Left cardiac atrium (tissue), 4 donors: ENCODE measurements around the gene ITPA. TPM values are rescaled to one million over a fixed set of nuclear protein-coding genes. Genes with fewer than 3 reads are reported as not detected.

Experiments used
- ATAC-seq, 2 donors: fragments of 200-7000 bp; cut with Tn5 transposase; one replicate each; pipeline ENCODE4 v1.9.1; 2020; ENCODE audit warnings: mild to moderate bottlenecking in 2 of 2, moderate library complexity in 2 of 2
- DNase-seq: peaks from one replicate; pipeline ENCODE4 v3.0.0-alpha.2; 2020
- intact Hi-C, 2 donors: fragments of 100-400 bp; cut with DNase I; formaldehyde crosslinking; loops; one replicate each; pipeline versions ENCODE4 v1.14.1 to v1.15.1; 2022 to 2023
- total RNA-seq, 2 donors: library from RNA; stranded (reverse); fragmentation: NEBNext Ultra II Directional; extraction: Animal tissue kit (Norgen Biotek cat#: 25700); gene quantifications; one replicate each; pipeline ENCODE4 v1.2.1, GENCODE V29; 2021
- donor health status: DM: no; HTN: yes; CAD: no.
- donor health status: DM: no; HTN: yes; CAD: no; lungs with severe emphysema.
- donor health status: DM: yes; HTN: yes; CAD: no.
- donor health status: Dilated cardiomyopathy.

Gene ITPA
- total RNA-seq, 2 donors from 2014 or later: 18.7 to 25.7 TPM

DNA sequence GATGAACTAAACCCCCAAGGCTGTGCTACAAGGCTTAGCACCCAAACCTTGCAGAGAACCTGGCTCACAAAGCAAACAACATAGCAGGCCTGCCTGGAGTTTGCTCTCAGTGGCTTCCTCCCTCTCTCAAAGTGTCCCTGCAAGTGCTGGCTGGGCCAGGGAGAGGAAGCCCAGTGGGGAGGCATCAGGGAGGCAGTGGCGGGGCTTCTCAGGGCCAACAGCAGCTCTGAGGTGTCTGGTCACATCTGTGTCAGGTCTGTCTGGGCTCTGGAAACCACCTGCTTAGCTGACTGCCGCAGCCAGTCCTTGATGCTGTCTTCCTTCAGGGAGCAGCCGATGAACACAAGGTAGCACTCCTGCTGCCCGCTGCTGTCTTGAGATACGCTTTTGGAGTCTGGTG, 46.4 kb downstream of the ITPA start:
- ATAC-seq (no peak), DNase-seq (peak; percentile 10)
- intact Hi-C loops: no loop called here

DNA sequence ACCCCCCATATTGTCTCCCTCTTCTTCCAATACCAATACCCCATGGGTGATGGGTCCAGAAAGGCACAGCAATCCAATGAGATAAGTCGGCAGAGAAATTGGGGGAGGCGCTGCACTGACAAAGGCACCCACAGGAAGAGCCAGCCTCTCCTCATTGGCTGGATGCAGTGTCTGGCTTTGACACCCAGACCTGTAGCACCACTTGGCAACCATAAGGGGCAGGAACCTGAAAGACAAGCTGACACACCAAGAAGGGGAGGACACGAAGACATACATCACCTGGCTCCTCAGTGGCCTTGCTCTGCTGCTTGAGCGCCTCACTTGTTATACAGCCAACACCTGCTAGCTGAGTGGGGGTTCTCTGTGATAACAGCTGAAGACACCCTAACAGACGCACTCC, 49.1 kb downstream of the ITPA start:
- no peak for DNase-seq
- no peak for ATAC-seq
- intact Hi-C loops: no loop called here

DNA sequence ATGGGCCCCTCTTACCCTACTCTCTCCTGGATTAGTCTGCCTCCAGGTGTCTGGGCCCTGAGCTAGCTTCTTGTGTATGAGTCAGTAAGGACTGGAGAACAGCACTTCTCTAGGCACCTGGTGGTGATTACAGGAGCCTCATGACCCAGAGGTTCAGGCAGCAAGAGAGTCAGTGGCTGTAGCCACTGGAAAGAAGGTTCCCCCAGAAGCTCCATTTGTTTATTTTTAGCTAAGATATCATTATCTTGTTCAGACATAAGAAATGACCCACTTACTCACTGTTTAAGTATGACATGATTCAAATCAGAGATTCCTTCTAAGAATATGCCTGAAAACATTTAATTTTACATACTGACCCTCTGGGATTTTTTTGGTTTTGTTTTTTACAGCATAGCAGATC, 53.3 kb downstream of the ITPA start:
- DNase-seq: no peak
- intact Hi-C loops: no loop called here
- ATAC-seq: no peak

DNA sequence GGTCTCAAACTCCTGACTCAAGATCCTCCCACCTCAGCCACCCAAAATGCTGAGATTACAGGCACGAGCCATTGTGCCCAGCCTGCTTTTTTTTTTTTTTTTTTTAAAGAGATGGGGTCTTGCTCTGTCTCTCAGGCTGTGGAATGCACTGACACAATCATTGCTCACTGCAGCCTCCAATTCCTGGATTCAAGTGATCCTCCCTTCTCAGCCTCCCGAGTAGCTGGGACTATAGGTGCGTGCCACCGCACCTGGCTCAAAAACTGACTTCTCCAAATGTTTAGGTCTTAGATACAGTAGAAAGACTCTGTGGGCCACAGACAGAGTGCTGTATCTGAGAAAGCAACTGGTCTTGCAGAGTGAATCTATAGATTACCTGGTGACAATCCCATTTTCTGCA, 60.8 kb downstream of the ITPA start:
- intact Hi-C loops: no loop called here
- DNase-seq: no peak
- no peak for ATAC-seq

DNA sequence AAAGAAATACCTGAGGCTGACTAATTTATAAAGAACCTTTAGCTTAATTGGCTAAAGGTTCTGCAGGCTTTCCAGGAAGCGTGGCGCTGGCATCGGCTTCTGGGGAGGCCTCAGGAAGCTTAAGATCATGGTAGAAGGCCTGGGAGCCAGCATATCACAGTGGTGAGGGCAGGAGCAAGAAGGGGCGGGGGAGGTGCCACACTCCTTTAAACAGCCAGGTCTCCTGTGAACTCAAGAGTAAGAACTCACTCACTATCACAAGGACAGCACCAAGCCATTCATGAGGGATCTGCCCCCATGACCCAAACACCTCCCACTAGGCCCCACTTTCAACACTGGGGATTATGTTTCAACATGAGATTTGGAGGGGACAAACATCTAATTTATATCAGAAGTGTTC, 64.1 kb downstream of the ITPA start:
- no peak for ATAC-seq
- no peak for DNase-seq
- intact Hi-C loops: no loop called here

Other genes starting within 250 kb of the ITPA start
- gene GNRH2, start 165.9 kb upstream of the ITPA start, total RNA-seq: not detected
- gene MRPS26, start 163.4 kb upstream of the ITPA start, total RNA-seq: 10 to 100 TPM; 42.7 to 42.8 TPM
- under 1 TPM; 0.65 to 0.92 TPM for gene OXT, start 137.9 kb upstream of the ITPA start, total RNA-seq
- not detected for gene AVP, start 124.8 kb upstream of the ITPA start, total RNA-seq
- gene FASTKD5, start 49.6 kb upstream of the ITPA start, total RNA-seq: 10 to 100 TPM; 18.2 to 22.5 TPM
- gene UBOX5, start 49.6 kb upstream of the ITPA start, total RNA-seq: 1 to 10 TPM; 3.2 to 4.0 TPM
- gene LZTS3, start 35.9 kb upstream of the ITPA start, total RNA-seq: 10 to 100 TPM; 12.0 to 13.2 TPM
- gene DDRGK1, start 4.8 kb upstream of the ITPA start, total RNA-seq: 10 to 100 TPM; 39.3 to 44.8 TPM
- under 1 TPM; 0.52 to 0.68 TPM for gene SLC4A11, start 29.7 kb downstream of the ITPA start, total RNA-seq
- gene DNAAF9, start 198.2 kb downstream of the ITPA start, total RNA-seq: 10 to 100 TPM; 17.2 TPM